NB4 (cell line): Measurements from ENCODE around the gene STARD3.

Experiments
- CTCF ChIP-seq: IDR thresholded peaks from one replicate; pipeline ENCODE4 v1.5.1; 2012; ENCODE audit warnings: low read depth, low read length
- POLR2A ChIP-seq: IDR thresholded peaks from 2 replicates; pipeline ENCODE4 v1.6.1; 2011; ENCODE audit warnings: mild to moderate bottlenecking; ENCODE audit not compliant: insufficient read length; ENCODE audit errors: extremely low read depth

GRCh38 chr17:39658346-39658745 is 21.4 kb downstream of the STARD3 start:
- TF ChIP-seq POLR2A: no peak
- no peak for TF ChIP-seq CTCF
